ENCODE results near the gene C1QC.

DNA sequence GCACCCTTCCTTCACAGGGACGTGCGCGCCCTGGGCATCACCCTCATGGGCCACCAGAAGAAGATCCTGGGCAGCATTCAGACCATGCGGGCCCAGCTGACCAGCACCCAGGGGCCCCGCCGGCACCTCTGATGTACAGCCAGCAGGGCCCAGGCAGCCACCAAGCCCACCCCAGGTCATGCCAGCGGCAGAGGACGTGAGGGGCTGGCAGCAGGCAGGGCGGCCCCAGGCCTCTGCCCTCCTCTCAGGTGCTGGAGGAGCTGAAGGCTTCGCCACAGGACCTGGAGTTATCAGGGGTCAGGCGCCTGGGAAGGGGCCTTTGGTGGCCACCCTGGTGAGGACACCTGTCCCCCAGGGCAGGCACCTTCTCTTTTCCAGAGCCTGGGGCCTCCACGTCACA, 41.8 kb upstream of the C1QC start:
- TF ChIP-seq GATA2 (IDR thresholded peaks at IDR 0.05; ENCODE audit: low read depth, low read length) (no peak), GATA3 (IDR thresholded peaks at IDR 0.05; ENCODE audit: low read depth, low read length) (no peak)

Data from SH-SY5Y (cell line).